GM23338 (cell line): ENCODE data around the gene ZNF646. TPM values are rescaled to one million over a fixed set of nuclear protein-coding genes. Genes with fewer than 3 reads are reported as not detected.

Experiments used
- ATAC-seq: fragments of 200-7000 bp; cut with Tn5 transposase; 3 replicates; pipeline ENCODE4 v1.9.1; 2020
- DNase-seq: peaks from one replicate; pipeline ENCODE4 v3.0.0-alpha.2; 2015; ENCODE audit warnings: low spot score
- H2AFZ ChIP-seq: fragments of 200-600 bp; sonication (generic); 2 replicates; pipeline ENCODE4 v1.8.0; 2016; ENCODE audit warnings: antibody characterized with exemption, mild to moderate bottlenecking, moderate library complexity
- H3F3A ChIP-seq: fragments of 200-600 bp; sonication (generic); replicated peaks from 2 replicates; pipeline ENCODE4 v1.8.0; 2017; ENCODE audit warnings: antibody characterized with exemption, mixed run types, low read depth
- H3K27ac ChIP-seq: fragments of 200-600 bp; sonication (generic); 2 replicates; pipeline ENCODE4 v1.6.1; 2016; ENCODE audit warnings: low read depth
- H3K27me3 ChIP-seq: fragments of 200-600 bp; sonication (generic); 2 replicates; pipeline ENCODE4 v1.8.0; 2016; ENCODE audit warnings: mild to moderate bottlenecking, mixed run types, moderate library complexity; ENCODE audit not compliant: insufficient read depth
- H3K36me3 ChIP-seq: fragments of 200-600 bp; sonication (generic); 2 replicates; pipeline ENCODE4 v1.8.0; 2016; ENCODE audit warnings: mild to moderate bottlenecking; ENCODE audit not compliant: insufficient read depth
- H3K4me1 ChIP-seq: fragments of 200-600 bp; sonication (generic); 2 replicates; pipeline ENCODE4 v1.8.0; 2016; ENCODE audit warnings: mild to moderate bottlenecking, moderate library complexity; ENCODE audit not compliant: insufficient read depth
- H3K4me2 ChIP-seq: fragments of 200-600 bp; sonication (generic); 2 replicates; pipeline ENCODE4 v1.7.1; 2017; ENCODE audit warnings: mixed run types
- H3K4me3 ChIP-seq: fragments of 200-600 bp; sonication (generic); 2 replicates; pipeline ENCODE4 v1.6.1; 2016; ENCODE audit warnings: mixed run types
- H3K79me2 ChIP-seq: fragments of 200-600 bp; sonication (generic); replicated peaks from 2 replicates; pipeline ENCODE4 v1.8.0; 2017; ENCODE audit warnings: mild to moderate bottlenecking; ENCODE audit not compliant: insufficient read depth
- H3K9me2 ChIP-seq: fragments of 200-600 bp; sonication (generic); 2 replicates; pipeline ENCODE4 v1.8.0; 2017; ENCODE audit not compliant: insufficient read depth
- H4K20me1 ChIP-seq: fragments of 200-600 bp; sonication (generic); replicated peaks from 2 replicates; pipeline ENCODE4 v1.8.0; 2017; ENCODE audit warnings: mild to moderate bottlenecking; ENCODE audit not compliant: insufficient read depth
- H3K27ac Mint-ChIP-seq: 2 replicates; pipeline ENCODE4 v1.8.0; 2020; ENCODE audit warnings: inconsistent platforms, mild to moderate bottlenecking, moderate library complexity, mixed read lengths
- H3K27me3 Mint-ChIP-seq: 3 replicates; pipeline ENCODE4 v1.8.0; 2022; ENCODE audit warnings: low read depth, mild to moderate bottlenecking, moderate library complexity, mixed read lengths, inconsistent platforms; ENCODE audit not compliant: insufficient read depth, poor library complexity
- H3K36me3 Mint-ChIP-seq: 3 replicates; pipeline ENCODE4 v1.8.0; 2021; ENCODE audit warnings: low read depth, mild to moderate bottlenecking, inconsistent platforms, moderate library complexity, mixed read lengths
- H3K4me1 Mint-ChIP-seq: 3 replicates; pipeline ENCODE4 v1.8.0; 2020; ENCODE audit warnings: mild to moderate bottlenecking, inconsistent platforms, mixed read lengths
- H3K4me3 Mint-ChIP-seq: 3 replicates; pipeline ENCODE4 v1.8.0; 2021; ENCODE audit warnings: moderate library complexity, mild to moderate bottlenecking, inconsistent platforms, mixed read lengths
- H3K9me3 Mint-ChIP-seq: 3 replicates; pipeline ENCODE4 v1.8.0; 2020; ENCODE audit warnings: moderate library complexity, mild to moderate bottlenecking, inconsistent platforms, mixed read lengths
- CREB1 ChIP-seq: fragments of 250-450 bp; sonication (Bioruptor Pico); IDR thresholded peaks from 2 replicates; pipeline ENCODE4 v1.5.0; 2020; ENCODE audit warnings: low read depth, mild to moderate bottlenecking, moderate library complexity
- EZH2 ChIP-seq: fragments of 200-600 bp; sonication (generic); IDR thresholded peaks from one replicate; pipeline ENCODE4 v1.8.0; 2017; ENCODE audit warnings: antibody characterized with exemption, mild to moderate bottlenecking, low read depth; ENCODE audit not compliant: unreplicated experiment
- JUNB ChIP-seq: IDR thresholded peaks from one replicate; pipeline ENCODE4 v1.6.1; 2016; ENCODE audit warnings: antibody characterized with exemption; ENCODE audit not compliant: unreplicated experiment
- NANOG ChIP-seq: IDR thresholded peaks from 2 replicates; pipeline ENCODE4 v1.6.1; 2016; ENCODE audit warnings: antibody characterized with exemption, borderline replicate concordance
- POLR2AphosphoS5 ChIP-seq: IDR thresholded peaks from 2 replicates; pipeline ENCODE4 v1.6.1; 2016; ENCODE audit warnings: antibody characterized with exemption, low read depth
- STAT1 ChIP-seq: IDR thresholded peaks from one replicate; pipeline ENCODE4 v1.6.1; 2016; ENCODE audit warnings: antibody characterized with exemption; ENCODE audit not compliant: unreplicated experiment
- polyA plus RNA-seq: library from polyadenylated mRNA; unstranded; fragments of >200 nt; fragmentation: Nextera tagmentation; extraction: Ambion mirVana; gene quantifications from 2 replicates; pipeline ENCODE4 v1.2.1, GENCODE V29; 2016
- total RNA-seq: library from RNA; depleted of rRNA; stranded (reverse); fragments of >200 nt; shearing (Covaris generic); gene quantifications from 2 replicates; pipeline ENCODE4 v1.2.3, GENCODE V29; 2014
- TF ChIP-seq, protein P1 (sequence below): fragments of 250-450 bp; sonication (Bioruptor Pico); IDR thresholded peaks from 2 replicates; pipeline ENCODE4 v1.5.0; 2020; ENCODE audit warnings: mild to moderate bottlenecking, moderate library complexity
- TF ChIP-seq, protein P2 (sequence below), 2 experiments: fragments of 200-600 bp in 1 of 2; sonication (generic) in 1 of 2; conservative IDR thresholded peaks; 2 replicates each; pipeline versions ENCODE4 v1.5.1 to v1.6.1; 2016 to 2017; ENCODE audit warnings: antibody characterized with exemption in 2 of 2, low read depth in 2 of 2, mild to moderate bottlenecking in 2 of 2, moderate library complexity in 1 of 2
- TF ChIP-seq, protein P3 (sequence below): IDR thresholded peaks from 2 replicates; pipeline ENCODE4 v1.6.1; 2016; ENCODE audit warnings: antibody characterized with exemption

ZNF646 gene
- total and polyA plus RNA-seq, 2 experiments from 2014 or later: 6.3 to 29.3 TPM

GRCh38 chr16:31061126-31061812, 13.0 kb upstream of the ZNF646 start (continued):
- TF ChIP-seq, protein P1, sequence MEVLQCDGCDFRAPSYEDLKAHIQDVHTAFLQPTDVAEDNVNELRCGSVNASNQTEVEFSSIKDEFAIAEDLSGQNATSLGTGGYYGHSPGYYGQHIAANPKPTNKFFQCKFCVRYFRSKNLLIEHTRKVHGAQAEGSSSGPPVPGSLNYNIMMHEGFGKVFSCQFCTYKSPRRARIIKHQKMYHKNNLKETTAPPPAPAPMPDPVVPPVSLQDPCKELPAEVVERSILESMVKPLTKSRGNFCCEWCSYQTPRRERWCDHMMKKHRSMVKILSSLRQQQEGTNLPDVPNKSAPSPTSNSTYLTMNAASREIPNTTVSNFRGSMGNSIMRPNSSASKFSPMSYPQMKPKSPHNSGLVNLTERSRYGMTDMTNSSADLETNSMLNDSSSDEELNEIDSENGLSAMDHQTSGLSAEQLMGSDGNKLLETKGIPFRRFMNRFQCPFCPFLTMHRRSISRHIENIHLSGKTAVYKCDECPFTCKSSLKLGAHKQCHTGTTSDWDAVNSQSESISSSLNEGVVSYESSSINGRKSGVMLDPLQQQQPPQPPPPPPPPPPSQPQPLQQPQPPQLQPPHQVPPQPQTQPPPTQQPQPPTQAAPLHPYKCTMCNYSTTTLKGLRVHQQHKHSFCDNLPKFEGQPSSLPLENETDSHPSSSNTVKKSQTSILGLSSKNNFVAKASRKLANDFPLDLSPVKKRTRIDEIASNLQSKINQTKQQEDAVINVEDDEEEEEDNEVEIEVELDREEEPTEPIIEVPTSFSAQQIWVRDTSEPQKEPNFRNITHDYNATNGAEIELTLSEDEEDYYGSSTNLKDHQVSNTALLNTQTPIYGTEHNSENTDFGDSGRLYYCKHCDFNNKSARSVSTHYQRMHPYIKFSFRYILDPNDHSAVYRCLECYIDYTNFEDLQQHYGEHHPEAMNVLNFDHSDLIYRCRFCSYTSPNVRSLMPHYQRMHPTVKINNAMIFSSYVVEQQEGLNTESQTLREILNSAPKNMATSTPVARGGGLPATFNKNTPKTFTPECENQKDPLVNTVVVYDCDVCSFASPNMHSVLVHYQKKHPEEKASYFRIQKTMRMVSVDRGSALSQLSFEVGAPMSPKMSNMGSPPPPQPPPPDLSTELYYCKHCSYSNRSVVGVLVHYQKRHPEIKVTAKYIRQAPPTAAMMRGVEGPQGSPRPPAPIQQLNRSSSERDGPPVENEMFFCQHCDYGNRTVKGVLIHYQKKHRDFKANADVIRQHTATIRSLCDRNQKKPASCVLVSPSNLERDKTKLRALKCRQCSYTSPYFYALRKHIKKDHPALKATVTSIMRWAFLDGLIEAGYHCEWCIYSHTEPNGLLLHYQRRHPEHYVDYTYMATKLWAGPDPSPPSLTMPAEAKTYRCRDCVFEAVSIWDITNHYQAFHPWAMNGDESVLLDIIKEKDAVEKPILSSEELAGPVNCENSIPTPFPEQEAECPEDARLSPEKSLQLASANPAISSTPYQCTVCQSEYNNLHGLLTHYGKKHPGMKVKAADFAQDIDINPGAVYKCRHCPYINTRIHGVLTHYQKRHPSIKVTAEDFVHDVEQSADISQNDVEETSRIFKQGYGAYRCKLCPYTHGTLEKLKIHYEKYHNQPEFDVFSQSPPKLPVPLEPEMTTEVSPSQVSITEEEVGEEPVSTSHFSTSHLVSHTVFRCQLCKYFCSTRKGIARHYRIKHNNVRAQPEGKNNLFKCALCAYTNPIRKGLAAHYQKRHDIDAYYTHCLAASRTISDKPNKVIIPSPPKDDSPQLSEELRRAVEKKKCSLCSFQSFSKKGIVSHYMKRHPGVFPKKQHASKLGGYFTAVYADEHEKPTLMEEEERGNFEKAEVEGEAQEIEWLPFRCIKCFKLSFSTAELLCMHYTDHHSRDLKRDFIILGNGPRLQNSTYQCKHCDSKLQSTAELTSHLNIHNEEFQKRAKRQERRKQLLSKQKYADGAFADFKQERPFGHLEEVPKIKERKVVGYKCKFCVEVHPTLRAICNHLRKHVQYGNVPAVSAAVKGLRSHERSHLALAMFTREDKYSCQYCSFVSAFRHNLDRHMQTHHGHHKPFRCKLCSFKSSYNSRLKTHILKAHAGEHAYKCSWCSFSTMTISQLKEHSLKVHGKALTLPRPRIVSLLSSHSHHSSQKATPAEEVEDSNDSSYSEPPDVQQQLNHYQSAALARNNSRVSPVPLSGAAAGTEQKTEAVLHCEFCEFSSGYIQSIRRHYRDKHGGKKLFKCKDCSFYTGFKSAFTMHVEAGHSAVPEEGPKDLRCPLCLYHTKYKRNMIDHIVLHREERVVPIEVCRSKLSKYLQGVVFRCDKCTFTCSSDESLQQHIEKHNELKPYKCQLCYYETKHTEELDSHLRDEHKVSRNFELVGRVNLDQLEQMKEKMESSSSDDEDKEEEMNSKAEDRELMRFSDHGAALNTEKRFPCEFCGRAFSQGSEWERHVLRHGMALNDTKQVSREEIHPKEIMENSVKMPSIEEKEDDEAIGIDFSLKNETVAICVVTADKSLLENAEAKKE: no peak
- TF ChIP-seq NANOG (no peak), EZH2 (no peak), POLR2AphosphoS5 (no peak), JUNB (no peak)

GRCh38 chr16:31061813-31062440, 12.3 kb upstream of the ZNF646 start:
- peaks cover 9% of the 10 kb centered on the region for H3K79me2 ChIP-seq
- Mint-ChIP-seq H3K36me3 (peaks cover 30% of the 10 kb centered on the region), H3K27me3 (peaks cover 2% of the 10 kb centered on the region), H3K4me1 (no peaks in the 10 kb centered on the region; the same call in 2 of the 3 replicates), H3K9me3 (no peaks in the 10 kb centered on the region), H3K27ac (no peak overlapping the region), H3K4me3 (no peak overlapping the region)
- no peaks in the 10 kb centered on the region for H3K36me3 ChIP-seq
- H3K4me1 ChIP-seq: no peaks in the 10 kb centered on the region
- DNase-seq (no peak), ATAC-seq (no peak)
- no peak overlapping the region for H3K27ac ChIP-seq
- H3K9me2 ChIP-seq: no peaks in the 10 kb centered on the region
- H4K20me1 ChIP-seq: peaks cover 7% of the 10 kb centered on the region
- H3K4me3 ChIP-seq: no peak overlapping the region
- TF ChIP-seq, protein P2, sequence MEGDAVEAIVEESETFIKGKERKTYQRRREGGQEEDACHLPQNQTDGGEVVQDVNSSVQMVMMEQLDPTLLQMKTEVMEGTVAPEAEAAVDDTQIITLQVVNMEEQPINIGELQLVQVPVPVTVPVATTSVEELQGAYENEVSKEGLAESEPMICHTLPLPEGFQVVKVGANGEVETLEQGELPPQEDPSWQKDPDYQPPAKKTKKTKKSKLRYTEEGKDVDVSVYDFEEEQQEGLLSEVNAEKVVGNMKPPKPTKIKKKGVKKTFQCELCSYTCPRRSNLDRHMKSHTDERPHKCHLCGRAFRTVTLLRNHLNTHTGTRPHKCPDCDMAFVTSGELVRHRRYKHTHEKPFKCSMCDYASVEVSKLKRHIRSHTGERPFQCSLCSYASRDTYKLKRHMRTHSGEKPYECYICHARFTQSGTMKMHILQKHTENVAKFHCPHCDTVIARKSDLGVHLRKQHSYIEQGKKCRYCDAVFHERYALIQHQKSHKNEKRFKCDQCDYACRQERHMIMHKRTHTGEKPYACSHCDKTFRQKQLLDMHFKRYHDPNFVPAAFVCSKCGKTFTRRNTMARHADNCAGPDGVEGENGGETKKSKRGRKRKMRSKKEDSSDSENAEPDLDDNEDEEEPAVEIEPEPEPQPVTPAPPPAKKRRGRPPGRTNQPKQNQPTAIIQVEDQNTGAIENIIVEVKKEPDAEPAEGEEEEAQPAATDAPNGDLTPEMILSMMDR (conservative IDR thresholded peaks at IDR 0.05; ENCODE audit: low read depth in 2 of 2): no peak
- TF ChIP-seq STAT1 (no peak), CREB1 (CRISPR knock-in tag) (no peak), NANOG (no peak), JUNB (no peak), POLR2AphosphoS5 (no peak), EZH2 (no peak)
- TF ChIP-seq, protein P3, sequence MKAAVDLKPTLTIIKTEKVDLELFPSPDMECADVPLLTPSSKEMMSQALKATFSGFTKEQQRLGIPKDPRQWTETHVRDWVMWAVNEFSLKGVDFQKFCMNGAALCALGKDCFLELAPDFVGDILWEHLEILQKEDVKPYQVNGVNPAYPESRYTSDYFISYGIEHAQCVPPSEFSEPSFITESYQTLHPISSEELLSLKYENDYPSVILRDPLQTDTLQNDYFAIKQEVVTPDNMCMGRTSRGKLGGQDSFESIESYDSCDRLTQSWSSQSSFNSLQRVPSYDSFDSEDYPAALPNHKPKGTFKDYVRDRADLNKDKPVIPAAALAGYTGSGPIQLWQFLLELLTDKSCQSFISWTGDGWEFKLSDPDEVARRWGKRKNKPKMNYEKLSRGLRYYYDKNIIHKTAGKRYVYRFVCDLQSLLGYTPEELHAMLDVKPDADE: no peak
- no peak overlapping the region for H2AFZ ChIP-seq
- no peaks in the 10 kb centered on the region for H3F3A ChIP-seq
- no peak overlapping the region for H3K4me2 ChIP-seq
- H3K27me3 ChIP-seq: no peaks in the 10 kb centered on the region
